NCI-H128 (cell line): ENCODE data around the gene POMZP3.
"Not testable (repeated sequence)": the region's sequence is repeated elsewhere in the genome, so short reads cannot be mapped to it uniquely, and the experiment has no call there.

Source experiments
- DNase-seq: peaks from one replicate; lab custom pipeline; 2025; ENCODE audit not compliant: unreplicated experiment; lab: John Stamatoyannopoulos, UW

The POMZP3 gene

GRCh38 chr7:76588586-76588985, 38.5 kb downstream of the POMZP3 start:
- DNase-seq = not testable (repeated sequence)

- not testable (repeated sequence) for DNase-seq
These were observed 40.3 kb downstream of the POMZP3 start for GRCh38 chr7:76586585-76587315.

GRCh38 chr7:76583636-76584281, 43.3 kb downstream of the POMZP3 start:
- DNase-seq = not testable (repeated sequence)

DNA sequence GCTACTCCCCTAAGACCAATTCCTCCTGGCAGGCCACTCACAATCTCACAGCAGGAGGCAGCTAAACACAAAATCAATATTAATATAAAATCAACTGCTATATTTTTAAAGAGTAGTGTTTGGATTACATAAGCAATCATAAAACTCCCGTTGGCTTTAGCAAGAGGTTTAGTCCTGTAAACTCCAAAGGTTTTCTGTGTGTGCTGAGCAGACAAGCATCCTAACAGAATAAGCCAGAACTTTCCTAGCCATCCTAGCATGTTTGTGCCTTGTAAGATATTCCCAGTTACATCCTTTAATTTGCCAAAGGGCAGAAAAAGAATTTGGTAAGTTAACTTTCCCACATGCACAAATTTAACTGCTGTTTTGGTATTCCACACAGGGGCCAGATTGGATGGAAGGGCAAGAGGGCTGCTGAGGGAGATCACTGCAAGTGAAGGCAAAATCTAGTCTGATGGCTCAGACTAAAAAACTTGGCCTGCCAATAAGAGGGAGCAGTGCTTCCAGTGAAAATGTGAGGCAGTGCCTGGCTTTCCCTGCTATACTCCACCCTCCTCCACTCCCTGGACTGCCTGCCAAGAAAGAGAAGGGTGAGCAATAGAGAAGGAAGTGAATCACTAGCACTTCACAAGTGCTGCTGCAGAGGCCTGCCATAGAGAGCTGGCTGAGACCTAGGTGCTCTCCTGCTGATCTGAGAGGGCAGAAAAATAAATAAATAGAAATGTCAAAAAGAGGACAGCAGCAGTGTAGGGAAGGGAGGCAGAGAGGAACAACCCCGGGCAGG, 44.0 kb downstream of the POMZP3 start:
- DNase-seq = not testable (repeated sequence)

- not testable (repeated sequence) for DNase-seq
These were observed 51.0 kb downstream of the POMZP3 start for GRCh38 chr7:76575919-76576655.

DNA sequence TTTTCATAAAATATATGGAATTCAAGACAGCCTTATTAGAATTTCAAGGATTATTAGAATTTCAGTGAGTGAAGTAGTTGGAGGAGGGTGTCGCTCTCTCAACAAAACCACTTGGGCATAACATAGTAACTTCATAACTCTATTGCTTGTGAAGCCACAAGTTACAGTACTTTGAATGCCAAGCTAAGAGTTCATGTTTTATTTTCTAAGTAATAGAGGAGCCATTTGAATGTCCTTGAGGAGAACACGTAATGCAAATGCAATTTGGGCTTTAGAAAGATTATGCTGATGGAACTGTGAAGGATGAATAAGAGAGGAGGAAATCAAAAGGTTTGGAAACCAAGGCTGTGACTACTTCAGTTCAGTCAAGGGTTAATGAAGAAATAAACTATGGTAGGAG, 51.6 kb downstream of the POMZP3 start:
- not testable (repeated sequence) for DNase-seq

GRCh38 chr7:76572296-76572695, 54.8 kb downstream of the POMZP3 start:
- not testable (repeated sequence) for DNase-seq

DNA sequence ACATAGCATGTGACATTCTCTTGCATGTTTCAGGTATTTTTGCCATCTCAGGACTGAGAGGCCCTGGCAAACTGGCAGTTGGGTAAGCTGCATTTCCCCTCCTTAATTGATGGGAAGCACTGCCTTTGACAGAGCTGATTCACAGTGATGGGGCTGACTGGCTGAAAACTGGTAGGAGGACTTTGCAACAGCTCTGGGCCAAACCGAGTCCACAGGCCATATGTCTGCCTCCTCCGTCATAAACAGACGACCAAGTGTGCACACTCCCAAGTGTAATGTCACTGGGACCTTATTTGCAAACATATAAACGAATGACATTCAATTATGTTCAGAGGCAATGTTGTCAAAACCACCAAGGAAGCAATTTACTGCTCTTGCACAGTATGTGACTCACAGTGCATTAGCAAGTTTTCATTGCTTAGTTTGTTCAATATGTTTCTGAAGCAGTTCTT, 56.7 kb downstream of the POMZP3 start:
- not testable (repeated sequence) for DNase-seq

DNA sequence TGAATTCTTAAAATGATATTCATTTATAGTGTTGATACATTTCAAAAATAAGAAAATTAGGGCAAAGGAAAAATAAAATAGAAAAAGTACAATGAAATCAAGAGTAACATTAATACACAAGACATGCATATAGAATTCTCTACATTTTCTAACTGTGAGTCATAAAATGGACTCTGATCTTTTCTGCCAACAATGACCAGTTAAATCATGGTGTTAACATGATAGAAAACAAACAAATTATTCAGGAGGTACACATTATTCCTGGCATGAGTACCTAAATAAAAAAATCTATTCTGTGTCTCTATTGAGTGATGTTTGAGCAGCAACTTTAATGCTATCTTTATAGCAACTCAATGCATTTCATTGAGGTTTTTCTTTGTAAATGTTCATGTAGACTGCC, 58.3 kb downstream of the POMZP3 start:
- DNase-seq = not testable (repeated sequence)

DNA sequence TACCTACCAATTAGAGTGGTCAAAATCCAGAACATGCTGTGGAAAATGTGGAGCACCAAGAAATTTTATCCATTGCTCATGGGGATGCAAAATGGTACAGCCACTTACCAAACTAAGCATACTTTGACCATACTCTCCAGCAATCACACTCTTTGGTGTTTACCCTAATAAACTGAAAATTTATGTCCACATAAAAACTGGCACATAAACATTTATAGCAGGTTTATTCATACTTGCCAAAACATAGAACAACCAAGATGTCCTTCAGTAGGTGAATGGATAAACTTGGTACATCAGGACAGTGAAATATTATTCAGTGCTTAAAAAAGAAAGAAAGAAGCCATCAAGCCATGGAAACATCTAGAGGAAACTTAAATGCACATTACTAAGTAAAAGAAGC, 59.3 kb downstream of the POMZP3 start:
- DNase-seq = not testable (repeated sequence)

DNA sequence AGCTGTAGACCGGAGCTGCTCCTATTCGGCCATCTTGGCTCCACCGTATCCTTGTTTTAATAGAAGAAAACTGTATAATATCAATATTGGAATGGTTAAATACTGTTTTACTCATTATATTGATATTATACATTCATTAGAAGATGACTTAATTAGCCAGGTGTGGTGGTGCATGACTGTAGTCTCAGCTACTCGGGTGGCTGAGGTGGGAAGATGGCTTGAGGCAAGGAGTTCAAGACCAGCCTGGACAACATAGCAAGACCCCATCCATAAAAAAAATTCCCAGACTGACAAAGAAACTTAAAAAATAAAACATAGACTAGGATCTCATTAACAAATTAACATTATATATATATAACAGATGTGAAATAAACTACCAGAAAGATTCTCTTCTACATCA, 59.8 kb downstream of the POMZP3 start:
- DNase-seq = not testable (repeated sequence)

- not testable (repeated sequence) for DNase-seq
These were observed 62.1 kb downstream of the POMZP3 start for GRCh38 chr7:76565001-76565400.

DNA sequence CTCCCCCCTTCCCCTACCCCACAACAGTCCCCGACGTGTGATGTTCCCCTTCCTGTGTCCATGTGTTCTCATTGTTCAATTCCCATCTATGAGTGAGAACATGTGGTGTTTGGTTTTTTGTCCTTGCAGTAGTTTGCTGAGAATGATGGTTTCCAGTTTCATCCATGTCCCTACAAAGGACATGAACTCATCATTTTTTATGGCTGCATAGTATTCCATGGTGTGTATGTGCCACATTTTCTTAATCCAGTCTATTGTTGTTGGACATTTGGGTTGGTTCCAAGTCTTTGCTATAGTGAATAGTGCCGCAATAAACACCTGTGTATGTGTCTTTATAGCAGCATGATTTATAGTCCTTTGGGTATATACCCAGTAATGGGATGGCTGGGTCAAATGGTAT, 65.7 kb downstream of the POMZP3 start:
- not testable (repeated sequence) for DNase-seq

DNA sequence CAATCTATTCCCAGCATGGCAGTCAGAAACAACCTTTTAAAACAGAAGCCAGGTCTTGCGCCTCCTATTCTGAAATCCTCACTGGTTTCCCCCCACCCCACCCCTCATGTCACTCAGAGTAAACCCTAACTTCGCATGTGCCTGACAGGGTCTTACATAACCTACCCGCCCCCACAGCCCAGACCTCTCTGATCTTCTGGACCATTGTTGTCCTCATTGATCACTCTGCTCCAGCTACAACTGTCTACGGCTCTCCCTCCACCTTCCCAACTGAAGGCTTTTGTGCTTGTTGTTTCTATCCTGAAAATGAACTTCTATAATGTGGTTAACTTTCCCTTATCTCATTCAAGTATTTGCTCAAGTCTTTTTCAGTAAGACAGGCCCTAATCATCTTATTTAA, 66.9 kb downstream of the POMZP3 start:
- DNase-seq = not testable (repeated sequence)
